ENCODE data around the gene SAMM50. TPM values are rescaled to one million over a fixed set of nuclear protein-coding genes. Genes with fewer than 3 reads are reported as not detected.

The SAMM50 gene
- total and polyA plus RNA-seq, 10 of the 15 experiments (the other 5 are each of a cell fraction or from before 2014, with no cell fraction given), result 38.2 to 126 (median 62.4) TPM

DNA sequence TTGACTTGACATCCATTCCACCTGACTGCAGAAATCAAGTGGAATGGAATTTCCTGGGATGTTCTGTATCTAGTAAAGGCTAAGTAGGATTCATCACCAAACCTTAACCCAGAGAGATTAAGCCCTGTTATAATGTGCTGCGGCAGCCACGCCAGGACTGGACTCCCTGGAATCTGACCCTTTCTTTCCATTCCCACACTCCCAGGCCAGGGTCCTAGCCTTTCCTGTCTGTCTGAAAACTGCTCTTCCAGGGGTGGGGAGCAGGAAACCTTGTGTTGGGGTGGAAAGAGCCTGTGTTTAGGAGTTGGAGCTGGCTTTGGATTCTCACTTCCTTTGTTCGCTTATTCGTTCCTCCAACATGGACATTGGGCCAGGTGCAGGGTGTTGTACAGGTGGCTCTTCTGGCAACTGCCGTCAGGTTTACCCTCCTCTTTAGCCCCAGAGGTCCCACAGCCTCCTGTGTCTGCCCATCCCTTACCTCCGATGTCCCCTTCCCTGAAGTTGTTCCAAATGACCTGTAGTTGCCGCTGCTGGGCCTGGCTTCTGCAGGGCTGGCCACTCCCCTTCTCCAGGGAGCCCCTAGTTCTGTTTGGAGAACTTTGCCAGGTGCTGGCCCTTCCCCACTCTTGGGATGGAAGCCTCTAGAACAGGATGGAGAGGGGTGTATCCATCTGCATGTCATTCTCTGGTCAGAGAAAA is 48.3 kb downstream of the SAMM50 start (continued):
- TF ChIP-seq, protein P1, sequence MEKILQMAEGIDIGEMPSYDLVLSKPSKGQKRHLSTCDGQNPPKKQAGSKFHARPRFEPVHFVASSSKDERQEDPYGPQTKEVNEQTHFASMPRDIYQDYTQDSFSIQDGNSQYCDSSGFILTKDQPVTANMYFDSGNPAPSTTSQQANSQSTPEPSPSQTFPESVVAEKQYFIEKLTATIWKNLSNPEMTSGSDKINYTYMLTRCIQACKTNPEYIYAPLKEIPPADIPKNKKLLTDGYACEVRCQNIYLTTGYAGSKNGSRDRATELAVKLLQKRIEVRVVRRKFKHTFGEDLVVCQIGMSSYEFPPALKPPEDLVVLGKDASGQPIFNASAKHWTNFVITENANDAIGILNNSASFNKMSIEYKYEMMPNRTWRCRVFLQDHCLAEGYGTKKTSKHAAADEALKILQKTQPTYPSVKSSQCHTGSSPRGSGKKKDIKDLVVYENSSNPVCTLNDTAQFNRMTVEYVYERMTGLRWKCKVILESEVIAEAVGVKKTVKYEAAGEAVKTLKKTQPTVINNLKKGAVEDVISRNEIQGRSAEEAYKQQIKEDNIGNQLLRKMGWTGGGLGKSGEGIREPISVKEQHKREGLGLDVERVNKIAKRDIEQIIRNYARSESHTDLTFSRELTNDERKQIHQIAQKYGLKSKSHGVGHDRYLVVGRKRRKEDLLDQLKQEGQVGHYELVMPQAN (conservative IDR thresholded peaks at IDR 0.05), result no peak
- no peak for TF ChIP-seq PML (IDR thresholded peaks at IDR 0.05; ENCODE audit: low read length)
- TF ChIP-seq, protein P2, sequence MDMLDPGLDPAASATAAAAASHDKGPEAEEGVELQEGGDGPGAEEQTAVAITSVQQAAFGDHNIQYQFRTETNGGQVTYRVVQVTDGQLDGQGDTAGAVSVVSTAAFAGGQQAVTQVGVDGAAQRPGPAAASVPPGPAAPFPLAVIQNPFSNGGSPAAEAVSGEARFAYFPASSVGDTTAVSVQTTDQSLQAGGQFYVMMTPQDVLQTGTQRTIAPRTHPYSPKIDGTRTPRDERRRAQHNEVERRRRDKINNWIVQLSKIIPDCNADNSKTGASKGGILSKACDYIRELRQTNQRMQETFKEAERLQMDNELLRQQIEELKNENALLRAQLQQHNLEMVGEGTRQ (IDR thresholded peaks at IDR 0.05; ENCODE audit: borderline replicate concordance, low read depth, low read length), result no peak
- TF ChIP-seq RAD51 (IDR thresholded peaks at IDR 0.05), result no peak

GRCh38 chr22:44004104-44004460 is 48.8 kb downstream of the SAMM50 start:
- H3K9me3 ChIP-seq (replicated peaks; ENCODE audit: control insufficient read depth, insufficient read depth, low read length), result no peaks in the 10 kb centered on the region; the same call in 2 of the 3 replicates
- no peak for DNase-seq (ENCODE audit: low read depth, low spot score)
- TF ChIP-seq RBBP5 (conservative IDR thresholded peaks at IDR 0.05) (no peak), EP300 (IDR thresholded peaks at IDR 0.05; ENCODE audit: borderline replicate concordance in 1 of 2, control insufficient read depth in 1 of 2, low read depth in 2 of 2, low read length in 2 of 2) (no peak), IKZF2 (IDR thresholded peaks at IDR 0.05) (no peak), BMI1 (IDR thresholded peaks at IDR 0.05; ENCODE audit: borderline replicate concordance) (no peak), ZNF384 (IDR thresholded peaks at IDR 0.05; ENCODE audit: borderline replicate concordance, low read depth, low read length) (no peak), POLR2AphosphoS5 (IDR thresholded peaks at IDR 0.05; ENCODE audit: low read length) (no peak), RELB (IDR thresholded peaks at IDR 0.05; ENCODE audit: low read depth) (no peak), TCF12 (IDR thresholded peaks at IDR 0.05; ENCODE audit: low read depth, low read length) (no peak), RCOR1 (conservative IDR thresholded peaks at IDR 0.05; ENCODE audit: low read depth, low read length) (no peak), NFIC (IDR thresholded peaks at IDR 0.05; ENCODE audit: low read depth, low read length) (no peak)
- no peaks in the 10 kb centered on the region for H4K20me1 ChIP-seq (ENCODE audit: control insufficient read depth, insufficient read depth)
- no peak overlapping the region for H2AFZ ChIP-seq (ENCODE audit: control insufficient read depth, low read depth, low read length)
- ATAC-seq, result no peak
- no peaks in the 10 kb centered on the region for H3K79me2 ChIP-seq (ENCODE audit: control insufficient read depth, insufficient read depth, low read length)
- H3K4me1 ChIP-seq (ENCODE audit: control insufficient read depth, insufficient read depth, low read length), result no peaks in the 10 kb centered on the region
- no peak overlapping the region for H3K4me3 ChIP-seq
- ChIA-PET POLR2A (no interaction called here), SMC1A (ENCODE audit: uncharacterized antibody, unreplicated experiment) (interaction anchor here (1.2 kb wide), 1 partner anchor 9 kb away, joined by 4 read pairs; no protein-coding TSS in a partner anchor), CTCF (interaction anchor here (2.0 kb wide), 1 partner anchor 82 kb away, joined by 4 read pairs; no protein-coding TSS in a partner anchor), RAD21 (ENCODE audit: unreplicated experiment) (interaction anchor here (1.3 kb wide), 1 partner anchor 11 kb away, joined by 3 read pairs; no protein-coding TSS in a partner anchor)
- no peak overlapping the region for H3K9ac ChIP-seq (ENCODE audit: control insufficient read depth, insufficient read depth, low read length)
- over 99% methylated on average over 7 of the region's 7 CpGs for WGBS (ENCODE audit: insufficient coverage, insufficient replicate concordance, low lambda C conversion rate, missing lambda C conversion rate)
- no peak for FAIRE-seq
- BruUV-seq (replicated peaks), result no TSS peak
- no peaks in the 10 kb centered on the region for H3K27me3 ChIP-seq (replicated peaks in 1 of 2; ENCODE audit: control insufficient read depth in 2 of 2, insufficient read depth in 2 of 2, low read length in 1 of 2)
- peaks cover 0 to 1% of the 10 kb centered on the region in 2 experiments; a peak in 2 of 4 replicates for H3K36me3 ChIP-seq (ENCODE audit: control insufficient read depth in 2 of 2, insufficient read depth in 2 of 2, low read length in 1 of 2)
- H3K27ac ChIP-seq (ENCODE audit: control insufficient read depth, insufficient read depth), result no peak overlapping the region
- intact Hi-C loops (cut with micrococcal nuclease; ENCODE audit: unreplicated experiment) (no loop called here), in situ Hi-C loops (cut with MboI) (no loop called here)
- no peak overlapping the region for H3K4me2 ChIP-seq (ENCODE audit: control insufficient read depth, insufficient read depth)

All from GM12878 (cell line).